ENCODE measurements around the gene COA5.

The COA5 gene

GRCh38 chr2:98551316-98551715 is 57.0 kb downstream of the COA5 start:
- DNase-seq (ENCODE audit: low spot score) = peak; percentile 28

GRCh38 chr2:98550165-98550564 is 58.1 kb downstream of the COA5 start:
- DNase-seq (ENCODE audit: low spot score) = no peak
